ENCODE results near the gene DTL. TPM values are rescaled to one million over a fixed set of nuclear protein-coding genes. Genes with fewer than 3 reads are reported as not detected.

The DTL gene
- total RNA-seq, 1 experiment from 2014 or later: 73.0 TPM

- H2BK20ac ChIP-seq (ENCODE audit: low read depth, low read length, poor library complexity, severe bottlenecking): no peak overlapping the region
- no peak overlapping the region for H3K14ac ChIP-seq (ENCODE audit: insufficient read depth, low read length)
- no peak overlapping the region for H2AFZ ChIP-seq (ENCODE audit: low read length)
- H3K23me2 ChIP-seq (ENCODE audit: insufficient read length, low read depth, low read length, poor library complexity, severe bottlenecking): no peaks in the 10 kb centered on the region
- H2AK5ac ChIP-seq (ENCODE audit: insufficient read length, low read length): no peak overlapping the region
- H3K27ac Mint-ChIP-seq: no peak overlapping the region
- no peak overlapping the region for H4K5ac ChIP-seq (ENCODE audit: insufficient read length, low read depth, low read length)
- peaks cover 6 to 11% of the 10 kb centered on the region in 2 experiments; a peak in 4 of 5 replicates for H3K9me3 Mint-ChIP-seq
- no peak overlapping the region for H2BK5ac ChIP-seq (ENCODE audit: insufficient read length, low read length)
- no peaks in the 10 kb centered on the region for H3K79me2 ChIP-seq (ENCODE audit: insufficient read depth, low read length)
- H3K4me2 ChIP-seq (ENCODE audit: insufficient read depth, insufficient read length, low read length): no peak overlapping the region
- H4K91ac ChIP-seq (ENCODE audit: insufficient read length, low read depth, low read length): no peak overlapping the region
- peaks cover 6 to 16% (median 8%) of the 10 kb centered on the region in 3 experiments; a peak in 4 of 7 replicates for H3K36me3 Mint-ChIP-seq (ENCODE audit: insufficient read depth in 1 of 3, low read depth in 3 of 3)
- no peak overlapping the region for H3K4me3 Mint-ChIP-seq
- H2BK12ac ChIP-seq (ENCODE audit: insufficient read length, low read depth, low read length): no peak overlapping the region
- H3K23ac ChIP-seq (ENCODE audit: insufficient read length, low read depth, low read length): no peak overlapping the region
- DNase-seq: no peak
- no peak overlapping the region for H2BK15ac ChIP-seq (ENCODE audit: low read depth, low read length)
- H3T11ph ChIP-seq (ENCODE audit: low read length): no peak overlapping the region
- no peaks in the 10 kb centered on the region for H3K9me3 ChIP-seq (ENCODE audit: control insufficient read depth, low read depth, low read length)
- no CpG with 5 or more reads among the region's 2 CpGs for WGBS (ENCODE audit: extremely low coverage, insufficient read length, low lambda C conversion rate)
- no peak overlapping the region for H3K18ac ChIP-seq (ENCODE audit: insufficient read length, low read depth, low read length)
- H3K27me3 ChIP-seq (ENCODE audit: insufficient read depth, low read length): no peaks in the 10 kb centered on the region
- no peak overlapping the region for H2BK120ac ChIP-seq (ENCODE audit: low read depth, low read length, poor library complexity, severe bottlenecking)
- H3K79me1 ChIP-seq (ENCODE audit: insufficient read depth, low read depth, low read length, poor library complexity, severe bottlenecking): no peaks in the 10 kb centered on the region
- no peak overlapping the region for H3K9ac ChIP-seq (ENCODE audit: extremely low read depth, insufficient read length, low read length)
- H4K8ac ChIP-seq (replicated peaks; ENCODE audit: insufficient read length, low read depth, low read length): no peak overlapping the region
- no peaks in the 10 kb centered on the region; the same call in 1 of the 2 replicates for H3K27me3 Mint-ChIP-seq (ENCODE audit: low read depth)
- no peaks in the 10 kb centered on the region for H3K4me1 ChIP-seq (ENCODE audit: insufficient read depth, low read length)
- H3K27ac ChIP-seq (ENCODE audit: insufficient read length, low read depth, low read length): no peak overlapping the region
- no peak overlapping the region for H3K56ac ChIP-seq (ENCODE audit: insufficient read length, low read depth, low read length)
- H3K4me1 Mint-ChIP-seq: peaks cover 0 to 5% of the 10 kb centered on the region in 2 experiments; a peak in 2 of 4 replicates
- no peak for TF ChIP-seq CTCF (conservative IDR thresholded peaks at IDR 0.05)
- no peaks in the 10 kb centered on the region for H4K20me1 ChIP-seq (ENCODE audit: control insufficient read depth, insufficient read depth, insufficient read length)
- H3K4ac ChIP-seq (ENCODE audit: low read depth, low read length): no peak overlapping the region
These were observed 99.6 kb downstream of the DTL start for GRCh38 chr1:212135166-212135565.

Data from H9 (cell line).